Left forelimb (tissue), 1 donor: Measurements from ENCODE around the gene DNAL4.
"Not testable (repeated sequence)": the region's sequence is repeated elsewhere in the genome, so short reads cannot be mapped to it uniquely, and the experiment has no call there.

ENCODE experiments used
- DNase-seq: peaks from one replicate; pipeline ENCODE4 v3.0.0-alpha.2; 2018; ENCODE audit warnings: low spot score

The DNAL4 gene

GRCh38 chr22:38826801-38827200 is 32.9 kb upstream of the DNAL4 start:
- DNase-seq: no peak

GRCh38 chr22:38826386-38826785 is 32.4 kb upstream of the DNAL4 start:
- no peak for DNase-seq

GRCh38 chr22:38824585-38824984 is 30.6 kb upstream of the DNAL4 start:
- DNase-seq: peak; percentile 75

- no peak for DNase-seq
Measured at GRCh38 chr22:38823637-38824036, 29.7 kb upstream of the DNAL4 start.

GRCh38 chr22:38823076-38823475 is 29.1 kb upstream of the DNAL4 start:
- no peak for DNase-seq

- DNase-seq: no peak
Measured at GRCh38 chr22:38820020-38820419, 26.1 kb upstream of the DNAL4 start.

GRCh38 chr22:38819387-38819940 is 25.5 kb upstream of the DNAL4 start:
- no peak for DNase-seq

GRCh38 chr22:38817196-38817595 is 23.3 kb upstream of the DNAL4 start:
- DNase-seq: no peak

- DNase-seq: no peak
Measured at GRCh38 chr22:38815842-38816241, 21.9 kb upstream of the DNAL4 start.

- no peak for DNase-seq
Measured at GRCh38 chr22:38811241-38811640, 17.3 kb upstream of the DNAL4 start.

- DNase-seq: not testable (repeated sequence)
Measured at GRCh38 chr22:38805041-38805593, 11.2 kb upstream of the DNAL4 start.

- no peak for DNase-seq
Measured at GRCh38 chr22:38802671-38803121, 8.8 kb upstream of the DNAL4 start.

GRCh38 chr22:38799265-38800002 is 5.5 kb upstream of the DNAL4 start:
- no peak for DNase-seq

- no peak for DNase-seq
Measured at GRCh38 chr22:38798496-38798895, 4.6 kb upstream of the DNAL4 start.

- no peak for DNase-seq
Measured at GRCh38 chr22:38796262-38796957, 2.5 kb upstream of the DNAL4 start.

GRCh38 chr22:38795569-38795968 is 1.6 kb upstream of the DNAL4 start:
- DNase-seq: no peak

GRCh38 chr22:38793317-38793716 is 626 bp downstream of the DNAL4 start:
- no peak for DNase-seq

- no peak for DNase-seq
Measured at GRCh38 chr22:38792833-38793232, 1.1 kb downstream of the DNAL4 start.

- no peak for DNase-seq
Measured at GRCh38 chr22:38789606-38790005, 4.3 kb downstream of the DNAL4 start.

GRCh38 chr22:38788846-38789245 is 5.1 kb downstream of the DNAL4 start:
- no peak for DNase-seq

- DNase-seq: no peak
Measured at GRCh38 chr22:38788021-38788816, 5.7 kb downstream of the DNAL4 start.

GRCh38 chr22:38786631-38787030 is 7.3 kb downstream of the DNAL4 start:
- no peak for DNase-seq
